IMR-90 (cell line): ENCODE data around the gene GTPBP10. TPM values are rescaled to one million over a fixed set of nuclear protein-coding genes. Genes with fewer than 3 reads are reported as not detected.

Experiments
- ATAC-seq: fragments of 200-7000 bp; cut with Tn5 transposase; 2 replicates; pipeline ENCODE4 v1.9.1; 2020; ENCODE audit warnings: low read depth, mild to moderate bottlenecking, moderate library complexity
- BruUV-seq: library from RNA; stranded (reverse); fragments of 400-500 nt; replicated peaks from 2 replicates; lab custom pipeline; 2021; lab: Mats Ljungman, UMichigan
- CTCF ChIA-PET: fragments of 300-600 bp; formaldehyde crosslinking; extraction: SDS; loops from one replicate; lab custom pipeline; 2021; ENCODE audit warnings: antibody characterized with exemption; lab: Yijun Ruan, JAX
- POLR2A ChIA-PET: fragments of 300-600 bp; sonication (Branson Sonifier 250); formaldehyde crosslinking; loops from one replicate; lab custom pipeline; 2022; ENCODE audit warnings: antibody characterized with exemption; ENCODE audit not compliant: unreplicated experiment; lab: Charles Lee
- DNase-seq: peaks from one replicate; pipeline ENCODE4 v3.0.0; 2013
- H2AFZ ChIP-seq: replicated peaks from 2 replicates; pipeline ENCODE3; 2013; ENCODE audit warnings: low read length, mild to moderate bottlenecking; ENCODE audit not compliant: poor library complexity
- H2AK5ac ChIP-seq: 2 replicates; pipeline ENCODE4 v1.6.1; 2013; ENCODE audit warnings: low read depth, low read length, inconsistent platforms
- H2AK9ac ChIP-seq: replicated peaks from 2 replicates; pipeline ENCODE3; 2013; ENCODE audit warnings: mild to moderate bottlenecking, low read depth, low read length, moderate library complexity; ENCODE audit not compliant: poor library complexity
- H2BK120ac ChIP-seq: 2 replicates; pipeline ENCODE4 v1.6.1; 2013; ENCODE audit warnings: low read depth, low read length, inconsistent platforms
- H2BK15ac ChIP-seq: 3 replicates; pipeline ENCODE4 v1.6.1; 2013; ENCODE audit warnings: low read depth, low read length, inconsistent platforms
- H2BK20ac ChIP-seq: 2 replicates; pipeline ENCODE4 v1.6.1; 2013; ENCODE audit warnings: low read depth, mild to moderate bottlenecking, inconsistent platforms, low read length, moderate library complexity
- H2BK5ac ChIP-seq: 2 replicates; pipeline ENCODE4 v1.6.1; 2013; ENCODE audit warnings: mild to moderate bottlenecking, low read depth, low read length, inconsistent platforms; ENCODE audit not compliant: poor library complexity, severe bottlenecking
- H3K14ac ChIP-seq: replicated peaks from 2 replicates; pipeline ENCODE4 v1.6.1; 2013; ENCODE audit warnings: low read depth, low read length, inconsistent platforms
- H3K18ac ChIP-seq: 2 replicates; pipeline ENCODE4 v1.6.1; 2013; ENCODE audit warnings: low read depth, low read length, control low read depth
- H3K23ac ChIP-seq: 2 replicates; pipeline ENCODE4 v1.6.1; 2013; ENCODE audit warnings: low read depth, low read length, inconsistent platforms
- H3K27ac ChIP-seq: 2 replicates; pipeline ENCODE4 v1.5.1; 2013; ENCODE audit warnings: mild to moderate bottlenecking, control low read depth, low read length; ENCODE audit not compliant: insufficient read depth
- H3K27me3 ChIP-seq: 2 replicates; pipeline ENCODE4 v1.6.1; 2013; ENCODE audit warnings: low read length; ENCODE audit not compliant: control insufficient read depth, insufficient read depth
- H3K36me3 ChIP-seq: 2 replicates; pipeline ENCODE4 v1.6.1; 2013; ENCODE audit warnings: low read length, mixed read lengths; ENCODE audit not compliant: control insufficient read depth, insufficient read depth
- H3K4ac ChIP-seq: 2 replicates; pipeline ENCODE4 v1.6.1; 2013; ENCODE audit warnings: low read depth, low read length, inconsistent platforms
- H3K4me1 ChIP-seq: 2 replicates; pipeline ENCODE4 v1.6.1; 2013; ENCODE audit warnings: low read length, mixed read lengths; ENCODE audit not compliant: control insufficient read depth, insufficient read depth
- H3K4me2 ChIP-seq: 2 replicates; pipeline ENCODE4 v1.6.1; 2013; ENCODE audit warnings: low read depth, mild to moderate bottlenecking, control low read depth, low read length, moderate library complexity
- H3K4me3 ChIP-seq: 2 replicates; pipeline ENCODE4 v1.5.1; 2013; ENCODE audit warnings: low read depth, mild to moderate bottlenecking, control low read depth, low read length, moderate library complexity; ENCODE audit not compliant: insufficient read depth
- H3K56ac ChIP-seq: 2 replicates; pipeline ENCODE4 v1.6.1; 2013; ENCODE audit warnings: low read length, inconsistent platforms; ENCODE audit not compliant: insufficient read depth; ENCODE audit errors: extremely low read depth
- H3K79me1 ChIP-seq, 2 experiments: 2 replicates each; pipeline ENCODE4 v1.6.1; 2013; ENCODE audit warnings: low read length in 2 of 2, inconsistent platforms in 1 of 2, low read depth in 1 of 2
- H3K9ac ChIP-seq: 2 replicates; pipeline ENCODE4 v1.6.1; 2013; ENCODE audit warnings: low read depth, low read length, control low read depth
- H3K9me1 ChIP-seq: 2 replicates; pipeline ENCODE4 v1.6.1; 2013; ENCODE audit warnings: low read length, inconsistent platforms; ENCODE audit not compliant: insufficient read depth
- H3K9me3 ChIP-seq: 2 replicates; pipeline ENCODE4 v1.6.1; 2013; ENCODE audit warnings: low read length; ENCODE audit not compliant: control insufficient read depth, insufficient read depth
- H4K20me1 ChIP-seq: 2 replicates; pipeline ENCODE4 v1.6.1; 2013; ENCODE audit warnings: low read length, inconsistent platforms; ENCODE audit not compliant: insufficient read depth
- H4K5ac ChIP-seq: 2 replicates; pipeline ENCODE4 v1.6.1; 2013; ENCODE audit warnings: mild to moderate bottlenecking, low read depth, low read length, control low read depth
- H4K8ac ChIP-seq, 2 experiments: 2 replicates each; pipeline ENCODE4 v1.6.1; 2013; ENCODE audit warnings: low read depth in 2 of 2, low read length in 2 of 2, control low read depth in 1 of 2, inconsistent platforms in 1 of 2
- H4K91ac ChIP-seq: 2 replicates; pipeline ENCODE4 v1.6.1; 2013; ENCODE audit warnings: low read depth, low read length, inconsistent platforms; ENCODE audit not compliant: insufficient read depth
- BHLHE40 ChIP-seq: fragments of 150-350 bp; IDR thresholded peaks from 2 replicates; pipeline ENCODE4 v1.6.1; 2016; ENCODE audit warnings: mild to moderate bottlenecking, low read depth, low read length
- CEBPB ChIP-seq: IDR thresholded peaks from 2 replicates; pipeline ENCODE4 v1.6.1; 2012; ENCODE audit warnings: low read depth, low read length, improper control_type of control experiment
- CTCF ChIP-seq: conservative IDR thresholded peaks from 2 replicates; pipeline ENCODE4 v1.5.1; 2012; ENCODE audit warnings: mild to moderate bottlenecking, low read depth, low read length, improper control_type of control experiment
- MAFK ChIP-seq: IDR thresholded peaks from 2 replicates; pipeline ENCODE4 v1.6.1; 2012; ENCODE audit warnings: low read depth, low read length, improper control_type of control experiment
- MXI1 ChIP-seq: IDR thresholded peaks from 2 replicates; pipeline ENCODE4 v1.6.1; 2012; ENCODE audit warnings: low read depth, mild to moderate bottlenecking, low read length, moderate library complexity, borderline replicate concordance
- NFE2L2 ChIP-seq: fragments of 150-350 bp; IDR thresholded peaks from 2 replicates; pipeline ENCODE4 v1.6.1; 2016; ENCODE audit warnings: low read depth, mild to moderate bottlenecking, low read length
- POLR2A ChIP-seq: IDR thresholded peaks from 2 replicates; pipeline ENCODE4 v1.6.1; 2012; ENCODE audit warnings: mild to moderate bottlenecking, low read depth, low read length
- RAD21 ChIP-seq: IDR thresholded peaks from 2 replicates; pipeline ENCODE4 v1.6.1; 2012; ENCODE audit warnings: low read length, improper control_type of control experiment
- RCOR1 ChIP-seq: IDR thresholded peaks from 2 replicates; pipeline ENCODE4 v1.6.1; 2012; ENCODE audit warnings: mild to moderate bottlenecking, low read length, improper control_type of control experiment; ENCODE audit not compliant: insufficient replicate concordance
- RFX5 ChIP-seq: IDR thresholded peaks from 2 replicates; pipeline ENCODE4 v1.8.0; 2012; ENCODE audit warnings: low read depth, mild to moderate bottlenecking, low read length, moderate library complexity
- SMC3 ChIP-seq: fragments of 150-350 bp; IDR thresholded peaks from 2 replicates; pipeline ENCODE4 v1.6.1; 2016; ENCODE audit warnings: low read depth, mild to moderate bottlenecking, antibody characterized with exemption, low read length, moderate library complexity
- WGBS, 2 experiments: methylation state at CpG; one replicate each; pipeline versions ENCODE4 v1.1.5 to v1.1.7; 2013; ENCODE audit warnings: missing lambda C conversion rate in 2 of 2; ENCODE audit not compliant: insufficient read length in 1 of 2; ENCODE audit errors: extremely low coverage in 2 of 2; 5-methylcytosine and 5-hydroxymethylcytosine counted together
- dilution Hi-C: fragments of 300-500 bp; cut with HindIII; formaldehyde crosslinking; loops from one replicate; pipeline ENCODE4 v1.14.3; 2018; ENCODE audit warnings: low sequenced_read_pairs; ENCODE audit not compliant: unreplicated experiment
- in situ Hi-C: fragments of 300-500 bp; cut with MboI; formaldehyde crosslinking; loops from 3 replicates; pipeline ENCODE4 v1.14.3; 2019; ENCODE audit warnings: low sequenced_read_pairs, inconsistent platforms, mixed read lengths
- intact Hi-C: fragments of 100-400 bp; cut with micrococcal nuclease; formaldehyde crosslinking; loops from 2 replicates; pipeline ENCODE4 v1.10.0; 2022
- polyA plus RNA-seq, 3 experiments: library from polyadenylated mRNA; depleted of rRNA; stranded (reverse); fragments of >200 nt; gene quantifications; 2 replicates each; pipeline ENCODE4 v1.2.3, GENCODE V29; 2012; ENCODE audit warnings: low replicate concordance in 1 of 3
- total RNA-seq: library from RNA; depleted of rRNA; stranded (reverse); fragments of >200 nt; gene quantifications from 2 replicates; pipeline ENCODE4 v1.2.3, GENCODE V29; 2012
- TF ChIP-seq, protein P1 (sequence below): fragments of 150-350 bp; IDR thresholded peaks from 2 replicates; pipeline ENCODE4 v1.6.1; 2016; ENCODE audit warnings: low read depth, mild to moderate bottlenecking, low read length, moderate library complexity, borderline replicate concordance
- TF ChIP-seq, protein P2 (sequence below): fragments of 150-350 bp; IDR thresholded peaks from 2 replicates; pipeline ENCODE4 v1.6.1; 2017; ENCODE audit warnings: mild to moderate bottlenecking, antibody characterized with exemption, low read length, low read depth

Gene GTPBP10
- total and polyA plus RNA-seq, 2 of the 4 experiments (the other 2 are of a cell fraction) = 11.5 to 12.8 TPM

- ChIA-PET CTCF (no interaction called here), POLR2A (interaction anchor here (0.6 kb wide), 1 partner anchor 55 kb away, joined by 5 read pairs; no protein-coding TSS in a partner anchor)
- Histone ChIP-seq H3K36me3 (no peaks in the 10 kb centered on the region), H4K91ac (no peak overlapping the region), H3K18ac (no peak overlapping the region), H3K27ac (no peak overlapping the region), H3K23ac (no peak overlapping the region), H3K4me1 (no peaks in the 10 kb centered on the region), H3K79me1 (no peaks in the 10 kb centered on the region), H4K5ac (no peak overlapping the region), H3K56ac (no peak overlapping the region), H3K4me3 (no peak overlapping the region), H2AFZ (no peak overlapping the region), H3K4ac (no peak overlapping the region), H2AK9ac (no peak overlapping the region), H3K14ac (no peak overlapping the region), H2BK120ac (no peak overlapping the region), H2BK5ac (no peak overlapping the region), H3K9ac (no peak overlapping the region), H2BK20ac (no peak overlapping the region), H3K9me3 (peaks cover 7% of the 10 kb centered on the region; the same call in 1 of the 2 replicates), H2BK15ac (no peak overlapping the region), H3K4me2 (no peak overlapping the region), H3K9me1 (no peaks in the 10 kb centered on the region), H4K8ac (no peak overlapping the region), H4K20me1 (no peaks in the 10 kb centered on the region), H2AK5ac (no peak overlapping the region), H3K27me3 (no peaks in the 10 kb centered on the region)
- peak; percentile 10 for DNase-seq
- WGBS, 2 experiments = 100% methylated on average over 1 of the region's 6 CpGs; no CpG with 5 or more reads in 1 of the 2 experiments
- ATAC-seq = no peak; the same call in 1 of the 2 replicates
- in situ Hi-C loops (loop anchor here (10.0 kb wide), 1 partner anchor 266 kb away; no protein-coding TSS in a partner anchor), intact Hi-C loops (no loop called here), dilution Hi-C loops (no loop called here)
- no TSS peak for BruUV-seq
- TF ChIP-seq RCOR1 (no peak), POLR2A (no peak), CEBPB (no peak), SMC3 (no peak), NFE2L2 (no peak), RFX5 (no peak), BHLHE40 (no peak), MAFK (no peak), CTCF (no peak), MXI1 (no peak), RAD21 (no peak)
- TF ChIP-seq, protein P1, sequence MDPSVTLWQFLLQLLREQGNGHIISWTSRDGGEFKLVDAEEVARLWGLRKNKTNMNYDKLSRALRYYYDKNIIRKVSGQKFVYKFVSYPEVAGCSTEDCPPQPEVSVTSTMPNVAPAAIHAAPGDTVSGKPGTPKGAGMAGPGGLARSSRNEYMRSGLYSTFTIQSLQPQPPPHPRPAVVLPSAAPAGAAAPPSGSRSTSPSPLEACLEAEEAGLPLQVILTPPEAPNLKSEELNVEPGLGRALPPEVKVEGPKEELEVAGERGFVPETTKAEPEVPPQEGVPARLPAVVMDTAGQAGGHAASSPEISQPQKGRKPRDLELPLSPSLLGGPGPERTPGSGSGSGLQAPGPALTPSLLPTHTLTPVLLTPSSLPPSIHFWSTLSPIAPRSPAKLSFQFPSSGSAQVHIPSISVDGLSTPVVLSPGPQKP = no peak
- TF ChIP-seq, protein P2, sequence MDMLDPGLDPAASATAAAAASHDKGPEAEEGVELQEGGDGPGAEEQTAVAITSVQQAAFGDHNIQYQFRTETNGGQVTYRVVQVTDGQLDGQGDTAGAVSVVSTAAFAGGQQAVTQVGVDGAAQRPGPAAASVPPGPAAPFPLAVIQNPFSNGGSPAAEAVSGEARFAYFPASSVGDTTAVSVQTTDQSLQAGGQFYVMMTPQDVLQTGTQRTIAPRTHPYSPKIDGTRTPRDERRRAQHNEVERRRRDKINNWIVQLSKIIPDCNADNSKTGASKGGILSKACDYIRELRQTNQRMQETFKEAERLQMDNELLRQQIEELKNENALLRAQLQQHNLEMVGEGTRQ = no peak
These were observed 84.3 kb downstream of the GTPBP10 start for GRCh38 chr7:90430614-90431460.
